GM12892 (cell line): Measurements from ENCODE around the gene LMAN2.

Experiments used
- POLR2A ChIP-seq: IDR thresholded peaks from 2 replicates; pipeline ENCODE4 v1.6.1; 2011; ENCODE audit warnings: low read depth, low read length, control low read depth
- POLR2AphosphoS5 ChIP-seq: IDR thresholded peaks from 2 replicates; pipeline ENCODE4 v1.6.1; 2011; ENCODE audit warnings: low read depth, low read length, control low read depth
- TAF1 ChIP-seq: IDR thresholded peaks from 2 replicates; pipeline ENCODE4 v1.6.1; 2011; ENCODE audit warnings: low read depth, mild to moderate bottlenecking, control low read depth, low read length, borderline replicate concordance

DNA sequence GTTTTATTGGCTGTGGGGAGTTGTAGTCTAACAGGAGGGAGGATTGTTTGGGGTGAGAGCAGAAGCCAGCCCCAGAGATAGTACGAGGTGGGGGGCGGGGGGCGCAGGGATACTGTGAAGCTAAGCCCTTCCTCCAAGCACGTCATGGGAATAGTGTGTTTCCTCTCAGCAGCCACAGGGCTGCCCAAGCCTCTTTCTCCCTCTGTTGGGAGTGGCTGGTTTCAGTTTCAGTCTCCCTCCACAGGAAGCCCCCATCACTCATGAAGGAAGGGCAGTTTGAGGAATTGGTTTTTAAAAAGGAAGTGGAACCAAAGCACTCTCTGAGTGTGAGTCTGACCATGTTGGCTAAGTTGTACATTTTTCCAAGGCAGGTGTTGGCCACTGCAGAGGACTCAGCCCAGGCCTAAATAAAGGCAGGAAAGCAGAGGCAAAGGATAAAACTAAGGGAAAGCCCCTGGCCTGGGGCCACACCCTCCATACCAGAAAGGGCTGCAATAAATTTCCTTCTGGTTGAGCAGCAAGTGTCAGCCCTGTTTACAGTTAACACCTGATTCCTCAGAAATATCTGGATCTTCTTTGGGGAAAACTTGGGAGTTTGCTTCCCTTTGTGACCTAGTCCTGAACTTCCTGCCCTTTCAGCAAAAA, 51.1 kb downstream of the LMAN2 start:
- TF ChIP-seq POLR2A (no peak; the same call in 1 of the 2 replicates), POLR2AphosphoS5 (no peak), TAF1 (no peak)
